Activated T-cell treated with anti-CD3 and anti-CD28 coated beads, Interleukin-2, amount 50 U/mL, for 24 hours (primary cell): ENCODE measurements around the gene TPD52L1.

Experiments used
- DNase-seq: peaks from one replicate; pipeline ENCODE4 v3.0.0-alpha.2; 2020
- H3K27ac Mint-ChIP-seq: 2 replicates; pipeline ENCODE4 v1.8.0; 2020; ENCODE audit warnings: mild to moderate bottlenecking, mixed read lengths
- H3K27me3 Mint-ChIP-seq: 2 replicates; pipeline ENCODE4 v1.8.0; 2020; ENCODE audit warnings: mixed read lengths
- H3K36me3 Mint-ChIP-seq: 2 replicates; pipeline ENCODE4 v1.8.0; 2020; ENCODE audit warnings: low read depth, mixed read lengths
- H3K4me1 Mint-ChIP-seq: 2 replicates; pipeline ENCODE4 v1.8.0; 2020; ENCODE audit warnings: low read depth, mixed read lengths
- H3K4me3 Mint-ChIP-seq: 2 replicates; pipeline ENCODE4 v1.8.0; 2020; ENCODE audit warnings: mild to moderate bottlenecking, moderate library complexity, mixed read lengths
- H3K9me3 Mint-ChIP-seq: 2 replicates; pipeline ENCODE4 v1.8.0; 2020; ENCODE audit warnings: mixed read lengths

TPD52L1 gene, protein sequence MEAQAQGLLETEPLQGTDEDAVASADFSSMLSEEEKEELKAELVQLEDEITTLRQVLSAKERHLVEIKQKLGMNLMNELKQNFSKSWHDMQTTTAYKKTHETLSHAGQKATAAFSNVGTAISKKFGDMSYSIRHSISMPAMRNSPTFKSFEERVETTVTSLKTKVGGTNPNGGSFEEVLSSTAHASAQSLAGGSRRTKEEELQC

DNA sequence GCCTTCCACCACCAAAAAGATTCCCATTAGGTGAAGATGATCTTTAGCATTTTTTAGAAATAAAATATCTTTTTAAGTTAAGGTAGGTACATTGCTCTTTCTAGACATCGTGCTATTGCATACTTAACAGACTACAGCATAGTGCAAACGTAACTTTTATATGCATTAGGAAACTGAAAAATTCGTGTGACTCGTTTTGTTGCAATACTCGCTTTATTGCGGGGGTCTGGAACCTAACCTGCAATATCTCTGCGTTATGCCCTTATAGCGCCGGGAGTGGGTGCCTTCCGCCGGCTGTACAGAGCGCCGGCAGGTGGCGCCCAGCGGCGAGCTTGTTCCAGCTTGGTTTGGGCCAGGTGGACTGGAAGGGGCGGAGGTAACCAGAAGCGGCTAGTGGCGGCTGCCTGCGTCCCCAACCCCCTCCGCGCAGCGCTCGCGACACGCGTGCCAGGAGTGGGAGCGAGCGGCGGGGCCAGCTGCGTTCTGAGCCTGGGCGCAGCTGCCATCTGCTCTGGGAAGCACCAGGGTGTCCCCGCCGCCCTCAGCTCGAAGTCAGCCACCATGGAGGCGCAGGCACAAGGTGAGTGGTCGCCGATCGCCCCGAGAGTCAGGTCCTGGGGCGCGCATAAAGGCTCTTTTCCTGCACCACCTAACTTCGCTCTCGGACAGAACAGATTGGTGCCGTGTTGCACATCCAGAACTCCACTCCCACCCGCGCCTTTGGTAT lies at the start of gene TPD52L1:
TPD52L1 (plus strand) TSS at position 383 of the 727 bp plus-strand sequence; CDS start at position 562, 179 bp downstream.
- peaks cover 9% of the 10 kb centered on the region for H3K4me1 Mint-ChIP-seq
- no peak within 1 kb of the TSS for H3K27ac Mint-ChIP-seq
- H3K27me3 Mint-ChIP-seq, result peaks cover 62% of the 10 kb centered on the region
- no peaks in the 10 kb centered on the region for H3K9me3 Mint-ChIP-seq
- DNase-seq, result peak; percentile 74
- H3K4me3 Mint-ChIP-seq, result peak within 1 kb of the TSS; percentile 74
- H3K36me3 Mint-ChIP-seq, result no peaks in the 10 kb centered on the region

DNA sequence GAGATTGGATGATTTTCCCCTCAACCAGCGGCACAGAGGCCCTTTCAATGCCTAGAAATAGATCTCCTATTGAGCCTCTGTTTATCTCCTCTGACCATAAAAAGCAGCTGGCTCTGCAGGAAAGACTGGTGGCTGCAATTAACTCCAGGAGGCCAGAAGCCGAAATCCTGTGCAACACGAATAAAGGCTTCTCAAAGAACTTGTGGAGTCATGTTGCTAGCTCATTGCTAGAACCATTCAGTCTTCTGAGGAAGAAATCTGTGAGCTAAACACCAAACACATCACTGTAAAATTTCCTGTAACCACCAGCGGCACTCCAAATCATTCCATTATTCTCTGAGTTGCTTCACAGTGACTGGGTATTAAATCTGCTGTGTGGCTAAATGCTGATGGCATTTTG lies 49.1 kb upstream of the TPD52L1 start:
- H3K9me3 Mint-ChIP-seq, result peaks cover 7% of the 10 kb centered on the region
- H3K27ac Mint-ChIP-seq, result no peak overlapping the region
- peaks cover 11% of the 10 kb centered on the region for H3K4me1 Mint-ChIP-seq
- DNase-seq, result no peak
- H3K27me3 Mint-ChIP-seq, result peaks cover 4% of the 10 kb centered on the region
- H3K36me3 Mint-ChIP-seq, result no peaks in the 10 kb centered on the region
- no peak overlapping the region for H3K4me3 Mint-ChIP-seq

DNA sequence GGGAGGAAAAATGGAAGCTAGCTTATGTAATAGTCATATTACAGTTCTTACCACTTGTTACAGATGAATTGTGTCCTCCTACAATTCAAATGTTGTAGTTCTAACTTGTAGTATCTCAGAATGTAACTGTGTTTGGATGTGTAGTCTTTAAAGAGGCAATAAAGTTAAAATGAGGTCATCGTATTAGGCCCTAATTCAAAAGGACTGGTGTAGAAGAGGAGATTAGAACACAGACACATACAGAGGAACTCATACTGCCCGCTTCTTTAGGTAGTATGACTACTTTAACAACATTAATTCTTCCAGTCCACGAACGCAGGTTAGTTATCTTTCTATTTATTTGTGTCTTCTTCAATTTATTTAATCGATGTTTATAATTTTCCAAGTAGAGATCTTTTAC lies 46.5 kb upstream of the TPD52L1 start:
- no peaks in the 10 kb centered on the region for H3K27me3 Mint-ChIP-seq
- peaks cover 27% of the 10 kb centered on the region for H3K9me3 Mint-ChIP-seq
- H3K27ac Mint-ChIP-seq, result no peak overlapping the region
- no peak overlapping the region for H3K4me3 Mint-ChIP-seq
- no peaks in the 10 kb centered on the region for H3K4me1 Mint-ChIP-seq
- H3K36me3 Mint-ChIP-seq, result peaks cover 4% of the 10 kb centered on the region
- no peak for DNase-seq

DNA sequence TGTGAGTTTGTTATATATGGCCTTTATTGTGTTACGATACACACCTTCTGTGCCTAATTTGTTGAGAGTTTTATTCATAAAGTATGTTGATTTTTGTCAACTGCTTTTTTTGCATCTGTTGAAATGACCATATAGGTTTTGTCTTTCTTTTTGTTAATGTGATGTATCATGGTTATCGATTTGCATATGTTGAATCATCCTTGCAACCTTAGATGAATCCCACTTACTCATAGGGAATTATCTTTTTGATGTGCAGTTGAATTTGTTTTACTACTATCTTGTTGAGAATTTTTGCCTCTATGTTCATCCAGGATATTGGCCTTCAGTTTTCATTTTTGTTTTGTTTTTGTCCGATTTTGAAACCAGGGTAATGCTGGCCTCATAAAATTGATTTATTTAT lies 45.7 kb upstream of the TPD52L1 start:
- H3K27ac Mint-ChIP-seq, result no peak overlapping the region
- H3K4me3 Mint-ChIP-seq, result no peak overlapping the region
- H3K36me3 Mint-ChIP-seq, result peaks cover 4% of the 10 kb centered on the region
- H3K4me1 Mint-ChIP-seq, result no peaks in the 10 kb centered on the region
- no peaks in the 10 kb centered on the region for H3K27me3 Mint-ChIP-seq
- no peak for DNase-seq
- H3K9me3 Mint-ChIP-seq, result peaks cover 33% of the 10 kb centered on the region

DNA sequence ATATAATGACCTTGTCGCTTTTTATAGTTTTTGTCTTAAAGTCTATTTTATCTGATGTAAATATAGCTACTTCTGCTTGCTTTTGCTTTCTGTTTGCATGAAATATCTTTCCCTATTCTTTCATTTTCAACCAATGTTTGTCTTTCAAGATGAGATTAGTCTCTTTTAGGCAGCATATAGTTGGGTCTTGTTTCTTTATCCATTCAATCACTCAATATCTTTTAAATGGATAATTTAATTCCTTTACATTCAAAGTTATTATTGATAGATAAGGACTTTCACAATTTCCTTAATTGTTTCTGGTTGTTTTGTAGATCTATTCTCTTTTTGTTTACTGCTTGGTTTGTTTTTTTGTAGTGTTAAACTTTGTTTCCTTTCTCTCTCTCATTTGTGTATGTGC lies 43.5 kb upstream of the TPD52L1 start:
- peaks cover 33% of the 10 kb centered on the region for H3K9me3 Mint-ChIP-seq
- no peak overlapping the region for H3K27ac Mint-ChIP-seq
- H3K36me3 Mint-ChIP-seq, result peaks cover 4% of the 10 kb centered on the region

DNA sequence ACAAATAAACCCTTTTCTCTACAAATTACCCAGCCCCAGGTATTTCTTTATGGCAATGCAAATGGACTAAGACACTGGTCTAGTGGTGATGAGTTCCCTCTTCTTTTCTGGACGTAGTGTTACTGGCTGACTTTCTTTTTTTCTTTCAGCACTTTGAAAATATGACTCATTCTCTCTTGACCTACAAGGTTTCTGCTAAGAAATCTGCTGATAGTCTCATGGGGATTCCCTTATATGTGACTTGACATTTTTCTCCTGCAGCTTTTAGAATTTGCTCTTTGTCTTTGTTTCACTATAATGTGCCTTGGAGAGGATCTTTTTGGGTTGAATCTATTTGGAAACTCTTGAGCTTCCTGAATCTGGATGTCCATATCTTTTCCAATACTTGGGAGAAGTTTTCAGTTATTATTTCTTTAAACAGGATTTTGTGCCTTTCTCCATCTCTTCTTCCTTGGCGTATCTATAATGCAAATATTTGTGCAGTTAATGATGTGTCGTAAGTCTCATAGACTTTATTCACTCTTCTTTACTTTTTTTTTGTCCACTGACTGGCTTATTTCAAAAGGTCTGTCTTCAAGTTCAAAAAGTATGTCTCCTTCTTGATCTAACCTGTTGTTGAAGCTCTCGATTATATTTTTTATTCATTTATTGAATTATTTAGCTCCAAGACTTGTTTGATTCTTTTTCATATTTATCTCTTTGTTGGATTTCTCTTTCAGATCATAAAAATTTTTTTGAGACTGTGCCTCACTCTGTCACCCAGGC lies 42.2 kb upstream of the TPD52L1 start:
- no peak overlapping the region for H3K4me3 Mint-ChIP-seq
- no peak for DNase-seq
- H3K27me3 Mint-ChIP-seq, result no peaks in the 10 kb centered on the region
- no peak overlapping the region for H3K27ac Mint-ChIP-seq
- no peaks in the 10 kb centered on the region for H3K4me1 Mint-ChIP-seq
- peaks cover 33% of the 10 kb centered on the region for H3K9me3 Mint-ChIP-seq
- H3K36me3 Mint-ChIP-seq, result peaks cover 4% of the 10 kb centered on the region

More for the DNA sequence above, 43.5 kb upstream of the TPD52L1 start:
- Mint-ChIP-seq H3K4me3 (no peak overlapping the region), H3K4me1 (no peaks in the 10 kb centered on the region), H3K27me3 (no peaks in the 10 kb centered on the region)
- no peak for DNase-seq

DNA sequence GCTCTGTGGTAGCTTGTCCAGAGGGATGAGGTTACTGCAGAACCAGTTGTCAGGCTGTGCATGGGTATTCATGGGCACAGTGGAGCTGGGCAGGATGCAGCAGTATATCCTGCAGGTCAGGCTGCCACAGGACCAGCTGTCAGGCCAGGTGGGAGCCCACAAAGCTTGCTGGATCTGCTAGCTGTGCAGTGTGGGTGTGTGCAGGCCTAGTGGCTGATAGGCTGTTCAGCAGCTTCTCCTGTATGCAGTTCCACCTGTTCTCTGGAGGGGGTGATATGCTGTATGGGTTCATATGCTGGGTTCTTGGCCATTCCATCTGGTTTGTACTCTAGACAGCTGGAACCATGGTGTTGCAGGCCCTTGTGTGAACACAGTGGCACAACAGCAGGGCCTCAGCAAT lies 40.6 kb upstream of the TPD52L1 start:
- Mint-ChIP-seq H3K27ac (no peak overlapping the region), H3K36me3 (peaks cover 4% of the 10 kb centered on the region), H3K4me1 (no peaks in the 10 kb centered on the region), H3K27me3 (no peaks in the 10 kb centered on the region), H3K9me3 (peaks cover 33% of the 10 kb centered on the region), H3K4me3 (no peak overlapping the region)
- DNase-seq, result no peak

DNA sequence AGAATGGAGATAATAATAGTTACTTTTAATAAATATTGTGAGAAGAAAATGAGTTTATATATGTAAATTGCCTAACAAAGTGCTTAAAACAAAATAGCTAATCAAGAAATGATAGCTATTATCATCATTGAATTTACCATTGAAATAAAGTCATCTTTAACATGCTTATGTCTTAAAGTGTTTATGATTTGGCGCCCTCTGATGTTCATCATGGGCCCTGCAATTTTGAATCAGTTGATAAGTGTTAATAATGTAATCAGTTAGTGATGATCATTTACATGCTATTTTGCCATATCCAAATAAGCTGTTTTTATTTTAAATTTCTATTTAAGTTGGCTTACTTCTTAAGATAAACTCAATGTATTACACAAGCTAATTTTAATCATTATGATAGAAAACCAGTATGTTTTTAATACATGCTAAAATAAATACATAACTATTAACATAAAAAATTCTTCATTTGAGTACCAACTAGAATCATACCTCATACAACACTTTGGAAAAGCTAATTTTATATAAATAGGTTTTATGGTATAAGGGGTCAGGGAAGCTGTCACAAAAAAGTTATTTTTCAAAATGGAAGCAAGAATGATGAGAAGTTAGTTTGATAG lies 39.2 kb upstream of the TPD52L1 start:
- H3K27me3 Mint-ChIP-seq, result peaks cover 2% of the 10 kb centered on the region
- H3K4me1 Mint-ChIP-seq, result no peaks in the 10 kb centered on the region
- H3K36me3 Mint-ChIP-seq, result peaks cover 4% of the 10 kb centered on the region
- H3K9me3 Mint-ChIP-seq, result peaks cover 27% of the 10 kb centered on the region
- H3K4me3 Mint-ChIP-seq, result no peak overlapping the region
- H3K27ac Mint-ChIP-seq, result no peak overlapping the region
- DNase-seq, result no peak

DNA sequence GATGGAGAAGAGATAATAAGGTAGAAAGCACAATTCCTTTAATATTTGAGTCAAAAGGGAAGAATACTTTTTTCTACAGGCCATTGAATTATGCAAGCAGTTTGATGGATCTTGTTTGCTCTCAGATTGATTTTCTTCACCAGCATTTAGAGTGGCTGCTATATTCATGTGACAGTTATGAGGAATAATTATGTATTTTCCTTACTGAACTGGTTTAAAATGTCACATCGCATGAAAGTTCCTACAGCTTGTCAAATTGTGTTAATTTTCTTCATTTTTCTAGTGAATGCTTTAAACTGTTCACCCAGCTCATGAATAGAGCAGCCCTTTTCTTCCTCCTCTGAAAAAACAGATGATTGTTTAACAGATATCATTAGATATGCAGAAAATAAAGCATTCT lies 37.4 kb upstream of the TPD52L1 start:
- Mint-ChIP-seq H3K9me3 (peaks cover 10% of the 10 kb centered on the region), H3K27ac (no peak overlapping the region), H3K27me3 (peaks cover 7% of the 10 kb centered on the region), H3K4me3 (no peak overlapping the region), H3K4me1 (no peaks in the 10 kb centered on the region), H3K36me3 (peaks cover 4% of the 10 kb centered on the region)
- no peak for DNase-seq

DNA sequence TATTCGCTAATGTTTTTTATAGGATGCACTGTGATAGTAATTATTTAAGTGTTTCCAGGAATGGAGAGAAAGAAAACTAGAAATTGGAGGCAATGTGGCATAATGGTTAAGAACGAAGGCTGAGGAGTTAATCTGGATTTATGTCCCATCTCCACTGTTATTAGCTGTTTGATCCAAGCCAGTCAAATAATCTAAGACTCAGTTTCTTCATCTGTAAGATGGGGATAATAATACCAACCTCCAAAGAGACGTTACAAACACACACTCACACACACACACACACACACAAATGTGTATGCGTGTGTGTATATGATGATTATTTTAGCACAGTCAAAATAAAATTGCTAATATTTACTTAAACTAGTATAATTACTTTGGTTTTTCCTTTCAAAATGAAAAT lies 36.9 kb upstream of the TPD52L1 start:
- Mint-ChIP-seq H3K9me3 (peaks cover 6% of the 10 kb centered on the region), H3K36me3 (no peaks in the 10 kb centered on the region), H3K4me1 (no peaks in the 10 kb centered on the region), H3K27ac (no peak overlapping the region), H3K4me3 (no peak overlapping the region), H3K27me3 (peaks cover 10% of the 10 kb centered on the region)
- no peak for DNase-seq

DNA sequence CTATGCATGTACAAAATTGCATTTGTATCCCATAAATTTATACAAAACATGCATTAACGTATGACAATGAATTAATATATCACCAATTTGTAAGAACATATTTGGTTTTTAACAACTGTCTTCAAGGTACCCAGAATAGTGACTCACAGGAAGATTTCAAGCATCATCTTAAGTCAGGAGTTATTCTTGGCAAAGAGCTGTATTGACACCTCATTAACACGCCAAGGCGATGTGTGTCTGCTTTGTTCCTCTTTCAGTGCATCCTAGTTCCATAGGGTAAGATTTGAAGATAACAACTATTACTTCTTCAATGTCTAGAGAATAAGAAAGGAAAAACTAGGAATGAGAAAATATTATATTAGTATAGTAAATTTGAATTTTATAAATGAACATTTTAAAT lies 35.8 kb upstream of the TPD52L1 start:
- no peak overlapping the region for H3K27ac Mint-ChIP-seq
- no peaks in the 10 kb centered on the region for H3K9me3 Mint-ChIP-seq
- no peak overlapping the region for H3K4me3 Mint-ChIP-seq
- no peaks in the 10 kb centered on the region for H3K4me1 Mint-ChIP-seq
- DNase-seq, result no peak
- H3K36me3 Mint-ChIP-seq, result no peaks in the 10 kb centered on the region
- peaks cover 13% of the 10 kb centered on the region for H3K27me3 Mint-ChIP-seq

DNA sequence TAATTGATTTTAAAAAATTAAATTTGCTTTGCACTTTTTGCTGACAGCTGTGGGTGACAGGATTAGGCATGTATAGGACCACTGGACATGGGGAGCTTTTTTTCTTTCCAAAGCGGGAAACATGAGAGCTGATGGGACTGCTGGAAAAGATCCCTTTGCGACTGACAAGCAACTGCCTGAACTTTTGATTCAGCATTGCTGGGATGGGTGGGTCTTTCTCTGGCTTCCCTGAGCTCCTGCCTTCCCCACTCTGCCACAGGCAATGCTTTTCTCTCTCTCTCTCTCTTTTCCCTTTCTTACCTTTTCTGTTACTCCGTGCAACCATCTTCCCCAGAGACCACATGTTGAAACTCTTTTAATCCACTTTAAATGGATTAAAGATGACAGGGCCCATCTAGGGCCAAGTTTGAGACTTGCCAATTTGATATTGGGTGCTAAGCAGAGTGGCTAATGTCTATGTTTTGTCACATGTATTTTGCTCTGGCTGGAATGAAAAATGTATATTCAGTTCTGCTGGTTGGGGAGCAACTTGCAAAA lies 33.5 kb upstream of the TPD52L1 start:
- DNase-seq, result no peak
- H3K36me3 Mint-ChIP-seq, result no peaks in the 10 kb centered on the region
- H3K4me1 Mint-ChIP-seq, result no peaks in the 10 kb centered on the region
- no peak overlapping the region for H3K4me3 Mint-ChIP-seq
- H3K27me3 Mint-ChIP-seq, result peaks cover 18% of the 10 kb centered on the region
- no peak overlapping the region for H3K27ac Mint-ChIP-seq
- H3K9me3 Mint-ChIP-seq, result no peaks in the 10 kb centered on the region

DNA sequence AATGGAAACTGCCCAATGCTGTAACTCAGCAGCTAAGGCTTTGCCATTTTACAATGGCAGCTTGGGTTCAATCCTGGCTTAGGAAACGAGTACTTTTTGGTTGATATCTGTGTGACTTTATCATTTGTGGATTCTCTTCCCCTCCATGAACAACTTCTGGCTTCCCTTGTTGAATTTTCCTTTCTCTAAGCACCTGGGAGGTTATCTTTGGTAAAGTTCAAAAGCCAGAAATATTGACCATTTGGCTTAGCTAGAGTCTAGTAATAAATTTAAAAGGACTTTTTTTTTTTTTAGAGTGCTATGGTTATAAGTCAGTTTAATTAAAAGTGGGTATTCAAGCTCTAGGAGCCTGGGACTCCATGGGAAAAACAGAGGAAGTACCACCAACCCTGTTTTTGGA lies 31.7 kb upstream of the TPD52L1 start:
- Mint-ChIP-seq H3K27ac (no peak overlapping the region), H3K27me3 (peaks cover 22% of the 10 kb centered on the region), H3K9me3 (no peaks in the 10 kb centered on the region), H3K4me1 (no peaks in the 10 kb centered on the region), H3K4me3 (no peak overlapping the region), H3K36me3 (no peaks in the 10 kb centered on the region)
- no peak for DNase-seq

DNA sequence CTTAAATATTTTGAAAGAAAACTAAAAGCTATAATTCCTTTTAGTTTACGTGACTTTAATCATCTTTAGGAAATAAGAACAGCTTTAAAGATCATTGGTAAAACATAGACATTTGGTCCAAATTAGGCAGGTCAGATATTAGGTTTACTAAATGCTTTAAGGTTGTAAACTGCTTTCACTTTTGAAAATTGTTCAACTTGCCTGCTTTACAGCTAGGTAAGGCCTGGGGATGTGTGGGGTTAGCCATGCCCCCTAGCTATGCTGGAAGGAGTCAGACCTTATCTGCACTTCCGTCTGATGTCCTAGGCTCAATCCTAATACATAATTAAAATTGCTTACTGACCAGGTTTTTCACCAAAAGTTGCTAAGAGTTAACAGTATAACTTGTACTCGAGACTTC lies 30.5 kb upstream of the TPD52L1 start:
- no peak for DNase-seq
- no peak overlapping the region for H3K27ac Mint-ChIP-seq
- H3K27me3 Mint-ChIP-seq, result peaks cover 24% of the 10 kb centered on the region
- no peaks in the 10 kb centered on the region for H3K36me3 Mint-ChIP-seq
- no peak overlapping the region for H3K4me3 Mint-ChIP-seq
- no peaks in the 10 kb centered on the region for H3K9me3 Mint-ChIP-seq
- no peaks in the 10 kb centered on the region for H3K4me1 Mint-ChIP-seq
